ENCODE results near the gene CHRND. TPM values are rescaled to one million over a fixed set of nuclear protein-coding genes. Genes with fewer than 3 reads are reported as not detected.

Gene CHRND
- total and polyA plus RNA-seq, 2 of the 8 experiments (the other 6 are each of a cell fraction or from before 2014, with no cell fraction given), result 0.24 TPM; not detected in 1

GRCh38 chr2:232508251-232508650 lies 17.7 kb upstream of the CHRND start:
- Histone ChIP-seq H3K14ac (ENCODE audit: insufficient read length) (no peak overlapping the region), H4K20me1 (replicated peaks in 1 of 2; ENCODE audit: control insufficient read depth in 1 of 2, insufficient read depth in 2 of 2, low read length in 2 of 2) (peaks cover 0 to 2% of the 10 kb centered on the region in 2 experiments), H2BK20ac (ENCODE audit: low read length) (no peak overlapping the region), H2AK5ac (ENCODE audit: low read depth, low read length) (no peak overlapping the region; the same call in 1 of the 2 replicates), H2BK12ac (ENCODE audit: low read depth, low read length) (no peak overlapping the region), H3K79me1 (ENCODE audit: low read depth, low read length) (no peaks in the 10 kb centered on the region), H4K8ac (ENCODE audit: extremely low read depth, insufficient read depth, low read length) (no peak overlapping the region), H3K9ac (replicated peaks in 1 of 4; ENCODE audit: extremely low read depth in 1 of 4, low read depth in 3 of 4, low read length in 3 of 4) (no peak overlapping the region; a peak in 1 of 7 replicates), H2BK120ac (replicated peaks; ENCODE audit: low read depth, low read length) (no peak overlapping the region), H2BK15ac (ENCODE audit: low read length) (0 out of 2 replicates have a peak overlapping the region, but pooled peaks have one; percentile 72), H3K18ac (ENCODE audit: extremely low read depth, low read length) (no peak overlapping the region), H3K23ac (ENCODE audit: insufficient read length) (no peak overlapping the region), H3K4ac (replicated peaks; ENCODE audit: insufficient read length, low read depth, low read length) (no peak overlapping the region), H2BK5ac (ENCODE audit: low read depth, low read length) (no peak overlapping the region), H3K23me2 (ENCODE audit: low read depth, low read length) (peaks cover 7% of the 10 kb centered on the region; the same call in 1 of the 2 replicates), H3K79me2 (ENCODE audit: control insufficient read depth in 1 of 2, insufficient read depth in 2 of 2, low read length in 2 of 2) (no peaks in the 10 kb centered on the region), H4K91ac (replicated peaks; ENCODE audit: insufficient read length, low read length) (no peak overlapping the region), H4K5ac (ENCODE audit: insufficient read length, low read depth, low read length) (no peak overlapping the region), H3K4me1 (replicated peaks in 1 of 4; ENCODE audit: control insufficient read depth in 3 of 4, insufficient read depth in 4 of 4, low read length in 3 of 4) (peaks cover 0 to 19% (median 12%) of the 10 kb centered on the region in 4 experiments; a peak in 6 of 7 replicates), H3K4me2 (ENCODE audit: insufficient read depth in 1 of 2, low read depth in 2 of 2, low read length in 2 of 2) (no peak overlapping the region), H3K9me3 (ENCODE audit: insufficient read depth in 2 of 2, low read depth in 1 of 2, low read length in 1 of 2) (no peaks in the 10 kb centered on the region), H3K4me3 (ENCODE audit: extremely low read depth in 1 of 4, insufficient read depth in 2 of 4, low read depth in 3 of 4, low read length in 4 of 4) (no peak overlapping the region), H2AFZ (ENCODE audit: low read length) (no peak overlapping the region), H3K36me3 (ENCODE audit: control insufficient read depth in 2 of 4, insufficient read depth in 4 of 4, low read length in 3 of 4) (no peaks in the 10 kb centered on the region), H3K27ac (ENCODE audit: low read depth, low read length) (no peak overlapping the region), H3K27me3 (replicated peaks in 1 of 4; ENCODE audit: control insufficient read depth in 3 of 4, extremely low read depth in 1 of 4, insufficient read depth in 3 of 4, low read length in 3 of 4) (peaks cover 15 to 34% (median 32%) of the 10 kb centered on the region in 4 experiments), H3K56ac (replicated peaks; ENCODE audit: insufficient read length, low read depth, low read length) (no peak overlapping the region)
- ChIA-PET POLR2A (ENCODE audit: partially characterized antibody) (interaction anchor here (0.9 to 1.7 kb wide), 4 partner anchors 12 to 42 kb away, joined by 3 to 5 read pairs (median 3); partner anchors contain the start of genes EIF4E2, PRSS56 and TIGD1), CTCF (ENCODE audit: partially characterized antibody) (interaction anchor here (0.6 to 10.8 kb wide), 14 partner anchors 8 to 174 kb away, joined by 3 to 176 read pairs (median 4); partner anchors contain the start of genes CHRND and PRSS56)
- DNase-seq (ENCODE audit: low read depth in 1 of 2, low spot score in 2 of 2) (no peak), FAIRE-seq (no peak)
- 81% methylated on average over 6 of the region's 7 CpGs; no CpG with 5 or more reads in 1 of the 2 experiments for WGBS, 2 experiments (ENCODE audit: extremely low coverage in 1 of 2, insufficient coverage in 1 of 2, insufficient read length in 1 of 2, insufficient replicate concordance in 2 of 2, low coverage in 1 of 2, low lambda C conversion rate in 2 of 2, missing lambda C conversion rate in 1 of 2)
- TF ChIP-seq YY1 (IDR thresholded peaks at IDR 0.05; ENCODE audit: low read depth, low read length) (no peak), ATF2 (IDR thresholded peaks at IDR 0.05; ENCODE audit: low read length) (no peak), HDAC6 (IDR thresholded peaks at IDR 0.05; ENCODE audit: low read depth, low read length) (no peak), ZNF274 (IDR thresholded peaks at IDR 0.05; ENCODE audit: borderline replicate concordance, extremely low read depth, low read length) (no peak), TCF12 (IDR thresholded peaks at IDR 0.05; ENCODE audit: low read depth, low read length) (0 out of 2 replicates have a peak, but pooled peaks have one; percentile 13), CTCF (IDR thresholded peaks at IDR 0.05; ENCODE audit: control extremely low read depth in 1 of 3, insufficient read depth in 1 of 3, low read depth in 1 of 3, low read length in 3 of 3) (peak in 2 of 3 experiments; percentile 57 to 58; a peak in 3 of 4 replicates), POLR2A (IDR thresholded peaks at IDR 0.05; ENCODE audit: control extremely low read depth in 1 of 2, low read depth in 2 of 2, low read length in 2 of 2) (no peak), CHD1 (IDR thresholded peaks at IDR 0.05; ENCODE audit: low read depth, low read length) (no peak), PHF8 (conservative IDR thresholded peaks at IDR 0.05; ENCODE audit: low read depth, low read length) (no peak)
